HG03060 (cell line): ENCODE results near the gene ZDHHC11.
"Not testable (repeated sequence)": the region's sequence is repeated elsewhere in the genome, so short reads cannot be mapped to it uniquely, and the experiment has no call there.

ENCODE experiments used
- ATAC-seq: cut with Tn5 transposase; IDR thresholded peaks from one replicate; pipeline ENCODE4 v1.9.1; 2021; ENCODE audit warnings: low read depth, moderate number of reproducible peaks; ENCODE audit not compliant: unreplicated experiment

ZDHHC11 gene

DNA sequence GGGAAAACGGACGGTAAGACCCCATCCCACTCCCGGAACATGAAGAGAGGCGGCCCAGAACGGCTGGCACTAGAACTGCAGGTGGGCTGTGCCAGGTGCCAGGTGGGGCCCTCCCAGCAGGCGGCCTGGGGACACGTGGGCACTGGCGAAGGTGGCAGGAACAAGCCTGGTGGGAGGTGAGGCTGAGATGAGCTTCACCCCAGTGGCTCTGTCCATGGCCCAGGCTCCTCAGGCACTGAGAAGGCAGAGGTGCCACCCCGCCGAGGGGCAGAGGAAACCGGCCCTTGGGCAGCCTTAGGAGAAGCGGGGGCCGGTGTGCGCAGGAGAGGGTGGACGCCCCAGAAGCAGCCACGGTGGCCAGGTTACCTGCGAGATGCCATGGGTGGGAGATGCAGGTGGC lies 70.2 kb downstream of the ZDHHC11 start:
- not testable (repeated sequence) for ATAC-seq

GRCh38 chr5:778967-779366 lies 71.8 kb downstream of the ZDHHC11 start:
- not testable (repeated sequence) for ATAC-seq

GRCh38 chr5:778421-778820 lies 72.4 kb downstream of the ZDHHC11 start:
- not testable (repeated sequence) for ATAC-seq

DNA sequence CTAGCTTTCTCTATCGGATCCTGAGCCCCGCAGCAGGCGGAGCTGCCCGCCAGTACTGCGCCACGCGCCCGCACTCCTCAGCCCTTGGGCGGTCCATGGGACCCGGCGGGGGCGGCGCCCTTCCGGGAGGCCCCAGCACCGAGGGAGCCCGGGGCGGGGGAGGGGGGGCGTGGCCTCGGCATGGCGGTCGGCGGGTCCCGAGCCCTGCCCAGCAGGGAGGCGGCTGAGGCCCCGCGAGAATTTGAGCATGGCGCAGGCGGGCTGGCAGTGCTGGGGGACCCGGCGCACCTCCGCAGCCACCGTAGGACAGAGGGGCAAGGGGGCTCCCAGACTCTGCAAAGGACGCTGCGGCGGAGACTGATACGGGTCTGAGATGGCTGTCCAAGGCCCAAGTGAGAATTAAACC lies 73.0 kb downstream of the ZDHHC11 start:
- ATAC-seq: no peak

DNA sequence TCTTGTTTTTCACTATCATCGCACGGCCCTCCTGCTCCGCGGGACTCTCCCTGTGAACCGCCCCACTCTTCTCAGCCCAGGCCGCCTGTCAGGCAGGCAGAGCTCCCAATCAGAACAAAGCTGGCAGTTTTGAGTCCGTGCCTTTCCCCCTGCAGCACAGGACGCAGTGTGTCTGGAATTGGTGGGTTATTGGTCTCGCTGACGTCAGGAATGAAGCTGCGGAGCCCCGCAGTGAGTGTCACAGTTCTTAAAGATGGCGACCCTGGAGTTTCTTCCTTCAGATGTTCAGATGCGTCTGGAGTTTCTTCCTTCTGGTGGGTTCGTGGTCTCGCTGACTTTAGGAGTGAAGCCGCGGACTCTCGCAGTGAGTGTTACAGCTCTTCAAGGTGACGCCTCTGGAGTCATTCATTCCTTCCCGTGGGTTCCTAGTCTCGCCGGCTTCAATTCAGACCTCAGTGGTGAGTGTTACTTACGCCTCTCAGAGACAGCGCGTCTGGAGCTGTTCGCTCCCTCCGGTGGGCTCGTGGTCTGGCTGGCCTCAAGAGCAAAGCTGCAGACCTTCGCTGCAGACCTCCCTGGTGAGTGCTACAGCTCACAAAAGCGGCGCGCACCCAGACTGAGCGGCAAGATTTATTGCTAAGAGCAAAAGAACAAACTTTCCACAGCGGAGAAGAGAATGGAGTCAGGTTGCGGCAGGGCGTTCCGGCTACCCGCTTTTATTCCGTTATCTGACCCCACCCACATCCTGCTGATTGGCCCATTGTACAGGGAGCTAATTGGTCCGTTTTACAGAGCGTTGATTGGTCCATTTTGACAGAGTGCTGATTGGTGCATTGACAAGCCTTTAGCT lies 73.7 kb downstream of the ZDHHC11 start:
- ATAC-seq: no peak

GRCh38 chr5:775961-776861 lies 74.6 kb downstream of the ZDHHC11 start:
- ATAC-seq: no peak

GRCh38 chr5:775595-775960 lies 75.2 kb downstream of the ZDHHC11 start:
- not testable (repeated sequence) for ATAC-seq

DNA sequence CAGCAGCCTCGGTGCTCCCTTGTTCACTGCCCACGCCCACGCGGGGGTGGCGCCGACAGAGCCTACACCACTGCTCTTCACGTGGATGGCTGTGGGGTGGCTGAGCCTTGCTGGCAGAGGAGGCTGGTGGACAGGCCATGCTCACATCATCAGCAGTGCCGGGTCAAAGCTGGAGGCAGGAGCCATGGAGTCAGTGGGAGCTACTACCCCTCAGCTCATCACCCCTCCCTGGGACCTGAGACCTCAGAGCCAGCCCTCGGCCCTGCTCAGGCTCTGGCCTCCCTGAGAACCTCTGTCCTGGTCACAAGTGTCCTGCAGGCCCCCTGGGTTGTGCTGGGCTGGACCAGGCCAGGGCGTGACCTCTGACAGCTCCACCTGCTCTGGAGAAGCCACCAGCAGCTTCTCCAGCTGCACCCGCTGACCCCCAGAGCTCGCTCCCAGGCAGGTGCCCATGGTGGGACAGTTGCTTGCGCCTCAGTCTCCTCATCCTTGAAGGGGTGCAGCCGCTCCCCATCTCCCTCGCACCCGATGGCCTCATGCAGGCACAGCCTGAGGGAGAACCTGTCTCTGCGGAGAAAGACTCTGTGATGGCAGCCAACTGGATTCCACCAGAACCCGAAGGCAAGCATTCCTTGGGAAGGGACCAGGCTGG lies 75.8 kb downstream of the ZDHHC11 start:
- ATAC-seq: not testable (repeated sequence)

DNA sequence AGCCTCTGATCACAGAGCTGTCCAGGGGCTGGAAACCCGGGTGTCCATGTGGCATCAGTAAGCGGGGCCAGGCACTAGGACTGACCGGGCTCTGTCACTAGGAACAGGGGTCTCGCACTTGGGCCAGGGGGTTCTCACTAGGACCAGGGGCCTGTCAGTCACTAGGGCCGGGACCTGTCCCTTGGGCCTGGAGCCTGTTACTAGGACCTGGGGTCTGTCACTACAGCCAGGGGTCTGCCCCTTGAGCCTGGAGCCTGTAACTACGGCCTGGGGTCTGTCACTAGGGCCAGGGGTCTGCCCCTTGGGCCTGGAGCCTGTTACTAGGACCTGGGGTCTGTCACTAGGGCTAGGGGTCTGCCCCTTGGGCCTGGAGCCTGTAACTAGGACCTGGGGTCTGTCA lies 76.5 kb downstream of the ZDHHC11 start:
- not testable (repeated sequence) for ATAC-seq

DNA sequence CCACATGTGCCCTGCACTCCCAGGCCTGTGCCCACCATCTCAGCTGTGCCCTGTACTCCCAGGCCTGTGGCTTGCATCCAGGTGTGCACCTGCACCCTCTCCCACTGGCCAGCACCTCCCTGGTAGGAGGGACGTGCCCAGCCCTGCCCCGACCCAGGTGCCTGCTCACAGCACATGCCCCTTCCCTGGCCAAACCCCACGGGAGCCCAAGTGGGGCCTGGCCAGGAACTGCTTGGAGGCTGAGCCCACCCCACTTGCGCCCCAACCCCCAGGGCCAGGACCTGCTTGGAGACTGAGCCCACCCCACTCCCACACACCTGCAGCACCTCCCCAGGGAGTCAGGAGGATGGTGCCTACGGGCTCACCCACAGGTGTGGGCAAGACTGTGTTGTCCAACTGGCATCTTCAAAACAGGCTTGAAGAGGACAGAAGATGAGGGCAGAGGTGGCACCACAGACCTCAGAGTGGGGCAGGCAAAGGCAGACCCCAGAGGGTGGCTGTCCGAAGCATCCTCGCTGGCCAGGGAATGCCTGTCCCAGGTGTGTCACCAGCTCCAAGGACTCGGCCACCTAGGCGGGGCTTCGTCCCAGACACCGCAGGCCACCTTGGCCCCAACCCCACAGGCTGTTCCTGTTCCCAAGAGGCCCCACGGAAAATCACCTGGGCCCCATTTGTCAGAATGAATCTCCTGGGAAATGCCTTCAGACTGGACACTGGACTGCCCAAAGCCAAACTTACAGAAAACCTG lies 77.1 kb downstream of the ZDHHC11 start:
- ATAC-seq: no peak

DNA sequence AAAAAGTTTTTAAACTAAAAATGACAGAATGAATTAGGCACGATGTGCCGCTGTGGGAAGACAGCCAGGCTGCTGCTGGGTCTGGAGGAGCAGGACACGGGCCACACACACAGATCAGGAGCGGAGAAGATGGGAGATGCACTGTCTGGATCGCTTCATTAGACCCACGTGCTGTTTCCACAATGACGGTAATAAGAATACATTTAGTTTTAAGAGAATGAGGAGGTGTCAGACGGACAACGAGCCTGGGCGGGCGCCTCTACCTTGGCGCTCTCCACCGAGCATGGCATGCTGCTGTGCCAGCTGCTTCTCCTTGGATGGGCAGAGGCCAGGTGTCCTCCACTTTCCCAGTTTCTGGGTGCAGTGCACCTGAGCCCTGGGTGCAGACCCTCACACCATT lies 77.9 kb downstream of the ZDHHC11 start:
- not testable (repeated sequence) for ATAC-seq

- ATAC-seq: not testable (repeated sequence)
These were observed 78.3 kb downstream of the ZDHHC11 start for GRCh38 chr5:772547-772890.

- ATAC-seq: not testable (repeated sequence)
These were observed 78.8 kb downstream of the ZDHHC11 start for GRCh38 chr5:771841-772546.

DNA sequence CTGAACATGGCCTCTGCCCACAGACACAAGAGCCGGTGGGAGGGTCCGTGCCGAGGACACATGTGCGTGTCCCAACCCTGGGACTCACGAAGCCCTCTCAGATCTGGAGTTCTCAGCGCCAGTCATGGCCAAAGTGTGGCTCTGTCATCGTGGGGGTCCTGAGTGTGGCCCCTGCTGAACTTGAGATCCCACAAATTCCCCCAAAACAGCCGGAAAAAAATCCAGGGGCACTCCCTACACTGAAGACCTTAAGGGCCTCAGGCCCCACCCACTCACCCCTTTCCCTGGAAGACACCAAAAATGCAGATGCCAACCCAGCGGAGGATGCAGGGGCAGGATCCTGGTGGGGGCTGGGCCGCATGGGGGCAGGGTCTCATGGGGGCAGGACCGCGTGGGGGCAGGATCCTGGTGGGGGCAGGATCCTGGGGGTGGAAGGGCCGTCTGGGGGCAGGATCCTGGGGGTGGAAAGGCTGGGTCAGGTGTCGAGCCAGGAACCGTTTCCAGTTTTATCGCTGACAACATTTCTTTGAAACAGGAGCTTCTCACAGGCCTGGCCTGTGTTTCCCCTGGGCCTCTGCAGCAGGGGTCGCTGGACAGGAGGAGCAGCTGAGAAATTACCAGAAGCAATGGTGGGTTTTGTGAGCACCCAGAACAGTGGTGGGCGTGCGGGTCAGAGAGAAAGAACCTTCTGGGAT lies 79.6 kb downstream of the ZDHHC11 start:
- ATAC-seq: not testable (repeated sequence)

DNA sequence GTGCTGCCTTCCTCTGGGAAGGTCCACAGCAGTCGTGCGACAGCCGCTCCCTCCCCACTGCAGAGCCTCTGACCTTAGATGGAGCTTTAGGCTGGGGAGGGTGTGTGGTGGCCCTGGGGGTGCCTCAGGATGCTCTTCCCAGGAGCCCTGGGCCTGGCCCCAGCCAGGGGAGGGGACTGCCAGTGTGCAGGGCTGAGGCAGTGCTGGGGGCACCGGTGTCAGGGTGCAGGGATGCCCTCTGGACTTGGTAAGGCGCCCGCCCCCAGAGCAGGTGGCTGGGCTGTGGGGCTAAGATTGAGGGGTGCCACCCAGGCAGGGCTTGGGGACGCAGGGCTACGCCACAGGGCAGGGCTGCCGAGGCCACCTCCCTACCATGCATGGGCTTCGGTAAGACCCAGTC lies 80.2 kb downstream of the ZDHHC11 start:
- ATAC-seq: not testable (repeated sequence)

DNA sequence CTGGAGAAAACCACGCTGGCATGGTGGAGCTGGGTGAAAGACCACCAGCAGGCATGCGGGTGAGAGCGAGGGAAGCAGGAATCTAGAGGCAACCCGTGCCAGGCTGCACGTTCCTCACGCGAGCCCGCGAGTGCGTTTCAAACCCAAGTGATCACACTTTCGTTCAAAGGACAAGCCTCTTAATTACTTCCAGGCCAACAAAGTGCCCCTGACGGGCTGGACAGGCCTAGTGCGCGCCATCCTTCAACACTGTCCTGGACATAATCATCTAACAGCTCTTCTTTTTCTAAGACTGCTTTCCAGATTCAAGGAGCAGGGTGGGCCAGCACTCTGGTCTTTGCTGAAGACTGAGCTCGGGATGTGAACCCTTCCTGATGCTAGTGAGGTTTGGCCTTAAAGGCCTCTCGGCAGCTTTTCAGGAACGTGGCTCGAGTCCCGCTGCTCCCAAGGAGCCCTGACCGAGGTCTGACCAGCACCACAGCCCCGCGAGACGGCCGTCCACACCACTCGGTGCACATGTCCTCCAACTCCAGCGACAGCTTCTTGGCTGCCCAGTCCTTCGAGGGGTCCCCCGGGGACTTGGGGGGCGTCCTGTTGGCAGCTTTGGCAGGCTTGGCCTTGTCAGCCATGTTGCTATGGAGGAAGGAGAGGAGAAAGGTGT lies 81.2 kb downstream of the ZDHHC11 start:
- not testable (repeated sequence) for ATAC-seq

- no peak for ATAC-seq
These were observed 83.9 kb downstream of the ZDHHC11 start for GRCh38 chr5:766666-767431.
